OCI-LY1 (cell line): ENCODE measurements around the gene PLLP.

Source experiments
- H2AFZ ChIP-seq: fragments of 200-600 bp; sonication (generic), shearing (Covaris generic); 2 replicates; pipeline ENCODE4 v1.6.0; 2014; ENCODE audit warnings: antibody characterized with exemption, mild to moderate bottlenecking, low read length
- H3F3A ChIP-seq: fragments of 200-600 bp; sonication (generic), shearing (Covaris generic); 2 replicates; pipeline ENCODE4 v1.6.0; 2014; ENCODE audit warnings: mild to moderate bottlenecking, antibody characterized with exemption, low read length, moderate library complexity; ENCODE audit not compliant: insufficient read depth
- H3K27ac ChIP-seq: fragments of 200-600 bp; sonication (generic); 2 replicates; pipeline ENCODE4 v1.5.1; 2014; ENCODE audit warnings: low read length, mixed run types, mild to moderate bottlenecking, low read depth; ENCODE audit not compliant: poor library complexity, severe bottlenecking
- H3K27me3 ChIP-seq: fragments of 200-600 bp; sonication (generic); 2 replicates; pipeline ENCODE4 v1.6.0; 2014; ENCODE audit warnings: antibody characterized with exemption, mild to moderate bottlenecking, low read length, moderate library complexity; ENCODE audit not compliant: insufficient read depth
- H3K36me3 ChIP-seq: fragments of 200-600 bp; sonication (generic); 2 replicates; pipeline ENCODE4 v1.6.1; 2014; ENCODE audit warnings: mild to moderate bottlenecking, antibody characterized with exemption, low read length, moderate library complexity, mixed read lengths; ENCODE audit not compliant: insufficient read depth
- H3K4me1 ChIP-seq: fragments of 200-600 bp; sonication (generic); 2 replicates; pipeline ENCODE4 v1.5.1; 2014; ENCODE audit warnings: mild to moderate bottlenecking, low read length, moderate library complexity; ENCODE audit not compliant: insufficient read depth, severe bottlenecking
- H3K4me2 ChIP-seq: fragments of 200-600 bp; sonication (generic), shearing (Covaris generic); 2 replicates; pipeline ENCODE4 v1.6.1; 2014; ENCODE audit warnings: low read length
- H3K4me3 ChIP-seq: fragments of 200-600 bp; sonication (generic); 2 replicates; pipeline ENCODE4 v1.5.1; 2014; ENCODE audit warnings: low read length, low read depth, mild to moderate bottlenecking, mixed read lengths; ENCODE audit not compliant: poor library complexity, severe bottlenecking
- H3K79me2 ChIP-seq: fragments of 200-600 bp; shearing (Covaris generic); 2 replicates; pipeline ENCODE4 v1.6.1; 2016; ENCODE audit warnings: mixed run types, low read length, mixed read lengths; ENCODE audit not compliant: insufficient read depth
- H3K9ac ChIP-seq: fragments of 200-600 bp; sonication (generic), shearing (Covaris generic); 2 replicates; pipeline ENCODE4 v1.6.1; 2014; ENCODE audit warnings: mild to moderate bottlenecking, low read length, mixed read lengths
- H3K9me2 ChIP-seq: fragments of 200-600 bp; sonication (generic), shearing (Covaris generic); 2 replicates; pipeline ENCODE4 v1.6.1; 2014; ENCODE audit warnings: low read depth, mild to moderate bottlenecking, low read length, mixed read lengths
- H3K9me3 ChIP-seq: fragments of 200-600 bp; shearing (Covaris generic); 2 replicates; pipeline ENCODE4 v1.6.1; 2014; ENCODE audit warnings: low read length, mixed read lengths
- H4K20me1 ChIP-seq: fragments of 200-600 bp; sonication (generic), shearing (Covaris generic); 2 replicates; pipeline ENCODE4 v1.6.0; 2016; ENCODE audit warnings: mild to moderate bottlenecking, low read length; ENCODE audit not compliant: insufficient read depth
- EZH2 ChIP-seq: fragments of 200-600 bp; sonication (generic), shearing (Covaris generic); IDR thresholded peaks from 2 replicates; pipeline ENCODE4 v1.8.0; 2017; ENCODE audit warnings: borderline replicate concordance, mixed run types, mild to moderate bottlenecking, antibody characterized with exemption, low read length, moderate library complexity, mixed read lengths
- TF ChIP-seq, protein P1 (sequence below): fragments of 200-600 bp; sonication (generic), shearing (Covaris generic); IDR thresholded peaks from 2 replicates; pipeline ENCODE4 v1.5.1; 2017; ENCODE audit warnings: mild to moderate bottlenecking, antibody characterized with exemption, low read length, moderate library complexity, mixed read lengths

PLLP gene

DNA sequence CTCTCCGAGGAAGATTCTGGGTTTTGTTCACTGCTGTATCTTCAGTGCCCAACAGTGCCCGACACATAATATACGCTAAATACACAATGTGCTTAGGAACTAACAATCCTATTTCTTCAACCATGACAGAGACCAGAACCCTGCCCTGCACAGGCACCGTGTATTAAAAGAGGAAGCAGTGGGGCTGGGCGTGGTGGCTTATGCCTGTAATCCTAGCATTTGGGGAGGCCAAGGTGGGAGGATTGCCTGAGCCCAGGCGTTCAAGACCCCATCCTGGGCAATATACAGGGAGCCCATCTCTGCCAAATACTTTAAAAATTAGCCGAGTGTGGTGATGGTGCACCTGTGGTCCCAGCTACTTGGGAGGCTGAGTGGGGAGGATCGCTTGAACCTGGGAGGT is 20.1 kb downstream of the PLLP start:
- Histone ChIP-seq H3K9me2 (no peaks in the 10 kb centered on the region), H4K20me1 (no peaks in the 10 kb centered on the region), H3K27ac (no peak overlapping the region), H3K9ac (no peak overlapping the region), H3K4me1 (peaks cover 27% of the 10 kb centered on the region), H3F3A (no peaks in the 10 kb centered on the region), H3K9me3 (no peaks in the 10 kb centered on the region), H3K27me3 (no peaks in the 10 kb centered on the region), H3K4me2 (no peak overlapping the region), H2AFZ (no peak overlapping the region), H3K4me3 (no peak overlapping the region), H3K36me3 (no peaks in the 10 kb centered on the region), H3K79me2 (no peaks in the 10 kb centered on the region)
- TF ChIP-seq, protein P1, sequence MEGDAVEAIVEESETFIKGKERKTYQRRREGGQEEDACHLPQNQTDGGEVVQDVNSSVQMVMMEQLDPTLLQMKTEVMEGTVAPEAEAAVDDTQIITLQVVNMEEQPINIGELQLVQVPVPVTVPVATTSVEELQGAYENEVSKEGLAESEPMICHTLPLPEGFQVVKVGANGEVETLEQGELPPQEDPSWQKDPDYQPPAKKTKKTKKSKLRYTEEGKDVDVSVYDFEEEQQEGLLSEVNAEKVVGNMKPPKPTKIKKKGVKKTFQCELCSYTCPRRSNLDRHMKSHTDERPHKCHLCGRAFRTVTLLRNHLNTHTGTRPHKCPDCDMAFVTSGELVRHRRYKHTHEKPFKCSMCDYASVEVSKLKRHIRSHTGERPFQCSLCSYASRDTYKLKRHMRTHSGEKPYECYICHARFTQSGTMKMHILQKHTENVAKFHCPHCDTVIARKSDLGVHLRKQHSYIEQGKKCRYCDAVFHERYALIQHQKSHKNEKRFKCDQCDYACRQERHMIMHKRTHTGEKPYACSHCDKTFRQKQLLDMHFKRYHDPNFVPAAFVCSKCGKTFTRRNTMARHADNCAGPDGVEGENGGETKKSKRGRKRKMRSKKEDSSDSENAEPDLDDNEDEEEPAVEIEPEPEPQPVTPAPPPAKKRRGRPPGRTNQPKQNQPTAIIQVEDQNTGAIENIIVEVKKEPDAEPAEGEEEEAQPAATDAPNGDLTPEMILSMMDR = no peak
- TF ChIP-seq EZH2 = no peak

DNA sequence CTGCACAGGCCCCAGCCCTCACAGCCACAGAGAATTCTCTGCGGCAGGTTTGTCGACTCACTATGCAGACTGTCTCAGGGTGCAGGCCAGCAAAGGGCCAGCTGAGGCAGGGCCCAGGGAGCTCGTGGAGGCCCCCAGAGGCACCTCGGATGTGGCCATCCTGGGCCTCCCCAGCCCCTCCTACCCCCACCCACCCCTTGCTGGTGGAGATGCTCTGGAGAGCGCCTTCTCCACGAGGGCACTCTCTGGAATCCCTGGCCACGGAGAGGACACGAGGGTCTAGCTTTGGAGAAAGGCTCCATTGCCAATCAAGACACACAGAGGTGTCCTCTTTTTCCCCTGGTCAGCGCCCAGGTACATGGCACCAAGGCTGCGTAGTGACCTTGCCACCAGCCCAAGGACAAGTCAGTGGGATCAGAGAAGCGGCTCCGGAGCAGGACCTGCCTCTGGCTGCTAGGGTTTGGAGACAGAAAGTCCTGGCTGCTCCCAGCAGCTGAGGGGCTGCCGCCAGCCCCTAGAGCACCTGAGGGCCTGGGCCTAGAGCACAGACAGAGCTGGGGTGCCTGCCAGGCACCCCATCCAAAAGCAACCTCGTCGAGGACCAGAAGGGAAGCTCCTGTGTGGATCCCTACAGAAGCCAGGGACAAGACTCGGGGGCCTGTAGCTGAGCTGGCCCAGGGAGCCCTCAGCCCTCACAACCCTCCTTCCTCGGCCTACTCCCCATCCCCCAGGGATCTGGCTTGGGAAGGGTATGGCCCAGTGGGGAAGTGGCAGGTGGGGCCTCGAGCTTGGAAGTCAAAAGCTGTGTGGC is 20.7 kb downstream of the PLLP start:
- H2AFZ ChIP-seq = no peak overlapping the region
- no peaks in the 10 kb centered on the region for H3F3A ChIP-seq
- no peaks in the 10 kb centered on the region for H4K20me1 ChIP-seq
- H3K9me2 ChIP-seq = no peaks in the 10 kb centered on the region
- H3K9ac ChIP-seq = no peak overlapping the region
- H3K79me2 ChIP-seq = no peaks in the 10 kb centered on the region
- H3K36me3 ChIP-seq = no peaks in the 10 kb centered on the region
- H3K9me3 ChIP-seq = no peaks in the 10 kb centered on the region
- TF ChIP-seq, protein P1 = no peak
- no peak for TF ChIP-seq EZH2
- no peak overlapping the region for H3K27ac ChIP-seq
- no peak overlapping the region for H3K4me3 ChIP-seq
- H3K4me2 ChIP-seq = no peak overlapping the region
- peaks cover 27% of the 10 kb centered on the region for H3K4me1 ChIP-seq
- H3K27me3 ChIP-seq = no peaks in the 10 kb centered on the region

DNA sequence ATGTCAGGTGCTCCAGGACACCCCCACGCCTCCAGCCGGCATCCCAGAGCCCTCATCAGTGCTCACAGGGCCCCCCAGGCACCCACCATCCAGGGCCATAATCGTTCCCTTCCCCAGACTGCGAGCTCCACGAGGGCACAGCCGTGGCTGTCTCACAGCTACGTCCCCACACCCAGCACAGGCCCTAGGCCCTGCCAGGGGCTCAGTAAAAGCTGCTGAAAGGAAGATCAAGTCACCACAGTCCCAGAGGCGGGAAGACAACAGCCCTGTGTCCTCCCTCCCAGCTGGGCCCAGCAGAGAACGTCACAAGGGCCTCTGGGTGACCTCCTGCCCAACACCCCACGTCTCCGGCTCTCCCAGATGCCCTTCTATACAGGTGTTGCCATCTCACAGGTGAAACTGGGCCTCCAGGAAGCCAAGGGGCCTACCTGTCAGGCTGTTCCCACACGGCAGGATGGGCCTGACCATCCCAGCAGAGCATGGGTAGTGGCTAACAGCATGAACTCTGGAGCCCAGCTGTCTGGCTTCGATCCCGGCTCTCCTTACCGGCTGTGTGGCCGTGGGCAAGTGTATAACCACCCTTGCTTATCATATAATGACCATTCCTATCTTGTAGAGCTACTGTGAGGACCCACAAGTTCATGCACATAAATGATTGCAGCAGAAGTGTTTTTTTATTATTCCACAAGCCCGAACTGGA is 21.5 kb downstream of the PLLP start:
- Histone ChIP-seq H2AFZ (no peak overlapping the region), H3F3A (no peaks in the 10 kb centered on the region), H3K36me3 (no peaks in the 10 kb centered on the region), H4K20me1 (no peaks in the 10 kb centered on the region), H3K9me2 (no peaks in the 10 kb centered on the region), H3K4me2 (no peak overlapping the region), H3K9me3 (no peaks in the 10 kb centered on the region), H3K4me1 (peaks cover 27% of the 10 kb centered on the region), H3K4me3 (no peak overlapping the region), H3K27me3 (no peaks in the 10 kb centered on the region), H3K9ac (no peak overlapping the region), H3K79me2 (no peaks in the 10 kb centered on the region), H3K27ac (no peak overlapping the region)
- TF ChIP-seq, protein P1 = no peak
- TF ChIP-seq EZH2 = no peak
